HG03432 (cell line): ENCODE results near the gene AACS.
"Not testable (repeated sequence)": the region's sequence is repeated elsewhere in the genome, so short reads cannot be mapped to it uniquely, and the experiment has no call there.

Experiments used
- ATAC-seq: cut with Tn5 transposase; IDR thresholded peaks from one replicate; pipeline ENCODE4 v1.9.1; 2021; ENCODE audit warnings: mild to moderate bottlenecking, moderate library complexity; ENCODE audit not compliant: unreplicated experiment

Gene AACS, protein sequence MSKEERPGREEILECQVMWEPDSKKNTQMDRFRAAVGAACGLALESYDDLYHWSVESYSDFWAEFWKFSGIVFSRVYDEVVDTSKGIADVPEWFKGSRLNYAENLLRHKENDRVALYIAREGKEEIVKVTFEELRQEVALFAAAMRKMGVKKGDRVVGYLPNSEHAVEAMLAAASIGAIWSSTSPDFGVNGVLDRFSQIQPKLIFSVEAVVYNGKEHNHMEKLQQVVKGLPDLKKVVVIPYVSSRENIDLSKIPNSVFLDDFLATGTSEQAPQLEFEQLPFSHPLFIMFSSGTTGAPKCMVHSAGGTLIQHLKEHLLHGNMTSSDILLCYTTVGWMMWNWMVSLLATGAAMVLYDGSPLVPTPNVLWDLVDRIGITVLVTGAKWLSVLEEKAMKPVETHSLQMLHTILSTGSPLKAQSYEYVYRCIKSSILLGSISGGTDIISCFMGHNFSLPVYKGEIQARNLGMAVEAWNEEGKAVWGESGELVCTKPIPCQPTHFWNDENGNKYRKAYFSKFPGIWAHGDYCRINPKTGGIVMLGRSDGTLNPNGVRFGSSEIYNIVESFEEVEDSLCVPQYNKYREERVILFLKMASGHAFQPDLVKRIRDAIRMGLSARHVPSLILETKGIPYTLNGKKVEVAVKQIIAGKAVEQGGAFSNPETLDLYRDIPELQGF

DNA sequence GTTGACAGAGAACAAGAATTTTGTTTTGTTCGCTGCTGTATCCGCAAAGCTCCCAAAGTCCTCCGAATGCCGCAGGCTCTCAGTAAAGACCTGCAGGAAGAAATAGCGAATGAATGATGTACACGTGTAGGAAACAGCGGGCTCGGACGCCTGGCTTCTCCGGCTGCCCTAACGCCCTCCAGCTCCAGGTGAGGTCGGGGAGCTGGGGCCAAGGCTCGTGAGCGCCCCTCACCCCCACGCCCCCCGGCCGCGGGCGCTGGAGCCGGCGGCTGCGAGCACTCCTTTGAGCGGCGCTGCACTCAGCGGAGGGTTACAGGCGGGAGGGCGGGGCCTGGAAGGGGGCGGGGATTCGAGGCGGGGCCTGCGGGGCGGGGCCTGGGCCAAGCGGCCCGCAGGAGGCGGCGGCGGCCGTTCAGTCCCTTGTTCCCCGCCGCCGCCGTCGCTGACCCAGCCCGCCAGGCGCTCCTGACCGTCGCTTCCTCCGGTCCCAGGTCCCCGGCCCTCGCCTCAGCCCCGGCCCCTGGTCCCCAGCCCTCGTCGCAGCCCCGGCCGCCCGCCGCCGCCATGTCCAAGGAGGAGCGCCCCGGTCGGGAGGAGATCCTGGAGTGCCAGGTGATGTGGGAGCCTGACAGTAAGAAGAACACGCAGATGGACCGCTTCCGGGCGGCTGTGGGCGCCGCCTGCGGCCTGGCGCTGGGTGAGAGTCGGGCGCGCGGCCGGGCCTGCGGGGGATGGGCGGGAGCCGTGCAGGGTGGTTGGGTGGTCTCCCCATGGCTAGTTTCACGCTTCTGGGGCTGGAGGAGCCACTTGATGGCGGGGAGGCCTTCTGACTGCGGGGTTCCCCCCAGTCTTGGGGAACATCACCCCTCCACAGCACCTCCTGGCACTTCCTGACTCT is at the start of gene AACS:
AACS (plus strand) TSS at position 415 of the 898 bp plus-strand sequence; CDS start at position 565, 150 bp downstream.
- ATAC-seq, result peak; percentile 96

DNA sequence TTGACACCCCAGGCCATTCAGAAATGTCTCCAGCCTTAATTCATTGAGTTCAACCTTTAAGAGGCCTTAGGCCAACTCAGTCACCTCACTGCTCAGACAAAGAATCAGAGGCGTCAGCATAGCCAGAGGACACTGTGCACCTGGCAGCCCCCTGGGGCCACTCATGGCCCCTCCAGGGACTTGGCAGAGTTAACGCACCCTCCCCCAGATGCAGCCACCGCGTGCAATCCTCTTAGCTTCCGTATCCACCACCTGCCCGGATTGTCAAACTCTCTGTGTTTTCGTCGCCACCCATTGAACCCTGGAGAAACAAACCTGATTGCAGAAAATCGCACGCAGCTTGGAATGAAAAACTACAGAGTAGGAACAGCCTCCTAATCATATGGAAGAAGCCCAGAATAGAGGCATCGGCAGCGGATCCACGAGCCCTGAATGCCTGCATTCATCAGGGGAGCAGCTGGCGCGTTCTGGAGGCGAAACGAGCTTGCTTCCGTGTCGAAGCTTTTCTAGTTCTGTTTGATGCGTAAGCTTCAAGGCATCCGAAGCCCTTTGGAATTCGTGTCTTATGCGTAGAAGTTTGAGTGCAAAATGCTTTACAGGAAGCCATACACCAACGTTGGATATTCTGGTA is 49.4 kb upstream of the AACS start:
- no peak for ATAC-seq

DNA sequence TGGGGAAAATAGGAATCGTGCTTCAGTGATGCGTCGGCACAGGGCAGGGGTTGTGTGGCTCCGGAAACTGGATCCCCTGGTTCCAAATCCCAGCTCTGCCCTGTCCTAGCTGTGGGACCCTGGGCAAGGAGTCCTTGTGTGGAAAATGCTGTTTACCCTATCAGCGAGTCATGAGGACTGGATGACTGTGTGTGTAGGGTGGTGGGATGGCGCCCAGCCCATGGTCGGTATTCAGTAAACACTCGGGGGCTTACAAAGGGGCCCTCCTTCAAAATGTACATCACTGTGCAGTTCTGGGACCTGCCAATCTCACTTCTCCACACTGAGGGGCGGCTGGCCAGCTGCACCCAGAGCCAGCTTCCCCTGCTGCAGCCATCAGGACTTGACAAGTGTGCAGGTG is 47.4 kb upstream of the AACS start:
- no peak for ATAC-seq

DNA sequence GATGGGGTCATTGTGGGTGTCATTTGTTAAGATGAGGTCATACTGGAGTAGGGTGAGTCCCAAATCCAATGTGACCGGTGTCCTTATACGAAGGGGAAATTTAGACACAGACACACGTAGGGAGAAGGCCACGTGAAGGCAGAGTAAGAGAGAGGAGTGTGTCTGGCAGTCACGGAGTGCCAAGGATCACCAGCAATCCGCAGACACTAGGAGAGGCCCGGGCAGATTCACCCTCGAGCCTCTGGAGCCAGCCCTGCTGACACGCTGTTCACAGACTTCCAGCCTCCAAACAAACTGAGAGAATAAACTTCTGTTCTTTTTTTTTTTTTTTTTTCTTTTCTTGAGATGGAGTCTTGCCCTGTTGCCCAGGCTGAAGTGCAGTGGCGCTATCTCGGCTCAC is 46.9 kb upstream of the AACS start:
- ATAC-seq, result no peak

GRCh38 chr12:125021096-125021495 is 44.1 kb upstream of the AACS start:
- no peak for ATAC-seq

- ATAC-seq, result no peak
Observed at GRCh38 chr12:125021771-125022170, 43.5 kb upstream of the AACS start.

GRCh38 chr12:125023065-125023464 is 42.2 kb upstream of the AACS start:
- no peak for ATAC-seq

- no peak for ATAC-seq
Observed at GRCh38 chr12:125024949-125025563, 40.2 kb upstream of the AACS start.

DNA sequence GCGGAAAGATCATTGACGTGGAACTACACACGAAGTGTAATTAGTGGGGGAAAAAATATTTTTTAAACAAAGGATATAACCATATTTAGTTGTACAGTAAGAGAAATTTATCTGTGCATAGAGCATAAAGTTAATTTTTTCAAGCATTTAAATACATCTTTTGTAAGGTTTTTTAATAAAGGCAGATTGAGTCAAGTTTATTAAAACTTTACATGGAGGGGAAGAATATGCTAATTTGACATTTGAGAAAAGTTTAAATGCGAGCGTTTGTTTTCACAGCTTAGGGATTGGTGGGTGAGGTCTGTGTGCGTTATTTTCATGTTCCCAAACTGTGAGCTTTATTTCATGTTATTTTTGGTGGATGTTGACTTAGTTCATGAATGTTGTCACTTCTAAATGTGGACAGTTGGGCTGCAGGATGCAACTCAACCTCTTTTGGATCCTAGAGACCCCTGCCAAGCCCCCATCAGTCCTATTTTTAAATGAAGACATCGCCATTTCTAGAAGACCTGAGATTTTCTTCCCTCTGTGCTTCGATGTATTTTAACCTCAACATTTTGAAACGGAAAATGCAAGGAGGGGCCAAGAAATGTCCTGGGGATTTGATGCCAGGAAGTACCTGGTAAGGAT is 39.5 kb upstream of the AACS start:
- no peak for ATAC-seq

DNA sequence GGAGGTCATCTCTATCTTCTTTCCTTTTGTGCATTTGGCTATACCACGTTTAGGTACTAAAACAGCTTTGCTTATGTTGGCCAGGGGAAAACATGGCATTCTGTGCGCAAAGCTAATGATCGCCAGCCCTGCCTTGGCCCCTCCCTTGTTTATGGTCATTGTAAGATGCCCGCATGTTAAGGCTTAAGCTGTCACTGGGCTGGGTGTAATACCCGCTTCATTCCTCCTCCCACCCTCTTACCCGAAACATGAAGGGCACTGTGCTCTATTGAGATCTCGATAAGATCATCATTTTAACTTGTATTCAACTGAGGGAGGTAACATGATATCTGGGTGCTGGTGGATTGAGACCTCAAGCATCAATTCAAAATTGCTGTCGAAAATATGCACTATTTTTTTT is 37.1 kb upstream of the AACS start:
- no peak for ATAC-seq

GRCh38 chr12:125029761-125030358 is 35.4 kb upstream of the AACS start:
- no peak for ATAC-seq

GRCh38 chr12:125031471-125031870 is 33.8 kb upstream of the AACS start:
- not testable (repeated sequence) for ATAC-seq

- no peak for ATAC-seq
Observed at GRCh38 chr12:125032466-125033152, 32.6 kb upstream of the AACS start.

DNA sequence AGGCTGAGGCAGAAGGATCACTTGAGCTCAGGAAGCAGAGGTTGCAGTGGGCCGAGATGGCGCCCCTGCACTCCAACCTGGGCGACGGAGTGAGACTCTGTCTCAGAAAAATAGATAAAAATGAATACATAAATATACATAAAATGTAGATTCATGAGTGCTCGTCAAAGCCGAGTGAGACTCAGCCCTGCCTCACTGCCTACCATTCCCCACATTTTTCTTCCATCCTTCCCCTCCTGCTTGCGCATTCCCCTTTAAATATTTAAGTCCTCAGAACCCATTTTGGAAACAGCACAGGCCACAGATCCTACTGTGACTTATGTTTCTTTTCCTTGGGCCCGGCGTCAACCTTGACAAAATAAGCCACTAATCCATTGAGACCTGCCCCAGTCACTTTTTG is 31.9 kb upstream of the AACS start:
- no peak for ATAC-seq

DNA sequence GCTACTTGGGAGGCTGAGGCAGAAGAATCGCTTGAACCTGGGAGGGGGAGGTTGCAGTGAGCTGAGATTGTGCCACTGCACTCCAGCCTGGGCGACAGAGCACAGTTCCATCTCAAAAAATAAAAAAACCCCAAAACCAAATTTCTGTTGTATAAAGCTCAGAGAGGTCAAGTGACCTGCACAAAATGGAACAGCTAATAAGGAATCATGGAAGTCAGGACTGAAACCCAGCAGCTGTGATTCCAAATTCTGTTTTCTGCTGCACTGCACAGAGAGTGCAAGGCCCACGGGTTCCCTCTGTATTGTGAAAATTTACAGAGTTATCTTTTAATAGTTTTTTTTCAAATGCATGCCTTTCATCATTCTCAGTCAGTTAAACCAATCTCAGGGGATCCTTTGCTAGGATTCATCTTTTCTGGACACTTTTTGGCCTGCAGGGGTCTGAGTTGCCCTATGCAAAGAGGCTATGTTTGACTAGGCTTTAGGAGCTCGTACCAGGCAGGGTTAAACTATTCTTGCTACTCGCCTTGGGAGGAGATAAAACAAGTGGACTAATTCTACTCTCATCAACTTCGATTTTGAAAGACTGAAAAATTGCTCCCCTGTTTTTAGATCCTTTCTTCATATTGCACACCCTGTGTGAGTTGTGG is 26.1 kb upstream of the AACS start:
- ATAC-seq, result no peak

DNA sequence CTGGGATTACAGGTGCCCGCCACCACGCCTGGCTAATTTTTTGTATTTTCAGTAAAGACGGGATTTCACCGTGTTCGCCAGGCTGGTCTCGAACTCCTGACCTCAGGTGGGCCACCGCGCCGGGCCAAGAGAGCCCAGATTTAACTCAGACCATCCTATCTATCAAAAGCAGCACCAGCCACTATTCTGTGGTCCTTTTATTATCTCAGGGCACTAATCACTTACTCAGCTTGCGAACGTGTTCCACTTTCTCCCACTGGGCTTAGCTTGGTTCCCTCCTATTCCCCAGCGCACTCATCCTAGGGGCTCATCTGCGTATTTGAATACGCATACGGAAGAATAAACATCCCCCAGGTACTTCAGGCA is 16.2 kb upstream of the AACS start:
- ATAC-seq, result no peak

- no peak for ATAC-seq
Observed at GRCh38 chr12:125050446-125050845, 14.8 kb upstream of the AACS start.

DNA sequence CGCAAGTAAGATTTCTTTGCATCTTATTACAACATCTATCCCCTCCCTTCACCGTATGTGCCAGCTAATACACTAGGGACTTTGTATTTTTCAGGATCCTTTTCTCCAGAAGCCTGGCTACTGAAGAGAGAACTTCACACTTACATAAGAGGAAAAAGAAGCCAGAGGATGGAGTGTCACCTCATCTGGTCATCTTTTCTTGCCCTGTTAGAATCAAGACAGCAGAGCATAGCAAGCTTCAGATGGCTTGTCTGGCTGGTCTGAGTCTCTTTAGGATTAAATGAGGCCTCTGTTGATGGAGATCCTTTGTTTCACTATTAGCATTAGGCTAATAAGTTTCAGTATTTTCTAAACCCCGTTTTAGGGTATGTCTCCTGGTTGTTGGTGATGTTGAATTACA is 14.4 kb upstream of the AACS start:
- no peak for ATAC-seq

- no peak for ATAC-seq
Observed at GRCh38 chr12:125053821-125054220, 11.4 kb upstream of the AACS start.
